A549 treated with DMSO at 1 μM for 4 hours (cell line): ENCODE data around the gene BSND. TPM values are rescaled to one million over a fixed set of nuclear protein-coding genes. Genes with fewer than 3 reads are reported as not detected.

ENCODE experiments used
- total RNA-seq: library from RNA; stranded (reverse); fragments of 200-300 nt; extraction: Qiagen RNA extraction; gene quantifications from 5 replicates; pipeline ENCODE4 v1.2.3, GENCODE V29; 2022; ENCODE audit warnings: low read depth

Gene BSND
- not detected in 5 replicates for total RNA-seq

DNA sequence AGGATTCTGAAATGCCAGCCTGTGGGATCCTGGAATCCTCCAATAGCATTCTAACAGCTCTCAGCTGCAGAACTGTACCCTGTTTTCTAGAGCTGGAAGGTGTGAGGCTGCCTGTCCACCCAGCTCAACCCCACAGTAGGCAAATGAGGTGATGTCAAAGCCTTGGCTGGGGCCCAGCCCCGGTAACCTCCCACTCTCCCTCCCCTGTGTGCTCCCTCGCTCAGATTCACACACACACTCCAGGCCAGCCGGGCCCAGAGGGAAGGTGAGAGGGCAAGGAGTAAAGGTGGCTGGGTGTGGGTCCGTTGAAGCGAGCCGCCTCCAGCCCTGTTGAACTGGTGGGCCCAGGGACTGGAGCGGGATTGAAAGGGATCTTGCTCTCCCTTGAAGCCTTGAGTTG is at the start of gene BSND:
TSS of gene BSND (plus strand) at position 257 of the 400 bp plus-strand sequence. CDS start 254 bp downstream, outside the sequence.

DNA sequence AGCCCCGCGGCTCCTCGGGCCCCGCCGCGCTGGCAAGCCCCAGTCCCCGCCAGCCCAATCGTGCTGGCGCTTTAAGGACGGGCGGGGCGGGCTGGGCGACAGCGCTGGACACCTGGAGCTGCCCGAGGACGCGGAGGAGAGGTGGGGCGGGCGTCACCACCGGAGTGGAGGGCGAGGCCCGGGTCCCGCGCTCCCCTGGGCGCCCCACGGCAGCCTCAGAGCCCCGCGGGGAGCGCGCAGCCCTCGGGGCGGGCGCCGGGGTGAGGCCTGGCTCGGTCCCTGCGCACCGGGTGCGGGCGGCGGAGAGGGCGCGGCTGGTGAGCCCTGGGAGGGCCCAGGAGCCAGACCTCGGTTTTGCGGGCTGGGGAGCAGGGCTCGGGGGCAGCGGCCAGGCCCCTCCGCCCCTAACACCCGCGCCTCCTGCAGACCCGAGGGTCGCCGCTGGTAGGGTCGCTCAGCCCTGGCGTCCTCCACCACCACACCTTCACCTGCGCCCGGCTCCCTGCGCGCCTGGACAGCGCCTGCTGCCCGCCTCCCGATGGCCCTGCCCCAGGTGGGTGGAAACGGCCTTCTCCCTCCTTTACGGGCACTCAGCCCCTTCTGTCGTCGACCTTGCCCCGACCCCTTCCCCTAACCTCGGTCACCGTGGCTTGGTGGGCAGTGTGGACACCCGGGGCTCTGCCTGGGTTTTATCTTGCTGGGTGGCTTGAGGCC is 18.0 kb upstream of the BSND start, which contains the start of gene TMEM61:
TSS of gene TMEM61 (plus strand) at position 101 of the 714 bp plus-strand sequence. CDS start at position 539, 438 bp downstream.

DNA sequence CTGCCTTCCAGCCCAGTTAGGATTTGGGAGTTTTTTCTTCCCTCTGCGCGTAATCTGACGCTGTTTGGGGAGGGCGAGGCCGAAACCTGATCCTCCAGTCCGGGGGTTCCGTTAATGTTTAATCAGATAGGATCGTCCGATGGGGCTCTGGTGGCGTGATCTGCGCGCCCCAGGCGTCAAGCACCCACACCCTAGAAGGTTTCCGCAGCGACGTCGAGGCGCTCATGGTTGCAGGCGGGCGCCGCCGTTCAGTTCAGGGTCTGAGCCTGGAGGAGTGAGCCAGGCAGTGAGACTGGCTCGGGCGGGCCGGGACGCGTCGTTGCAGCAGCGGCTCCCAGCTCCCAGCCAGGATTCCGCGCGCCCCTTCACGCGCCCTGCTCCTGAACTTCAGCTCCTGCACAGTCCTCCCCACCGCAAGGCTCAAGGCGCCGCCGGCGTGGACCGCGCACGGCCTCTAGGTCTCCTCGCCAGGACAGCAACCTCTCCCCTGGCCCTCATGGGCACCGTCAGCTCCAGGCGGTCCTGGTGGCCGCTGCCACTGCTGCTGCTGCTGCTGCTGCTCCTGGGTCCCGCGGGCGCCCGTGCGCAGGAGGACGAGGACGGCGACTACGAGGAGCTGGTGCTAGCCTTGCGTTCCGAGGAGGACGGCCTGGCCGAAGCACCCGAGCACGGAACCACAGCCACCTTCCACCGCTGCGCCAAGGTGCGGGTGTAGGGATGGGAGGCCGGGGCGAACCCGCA is 40.8 kb downstream of the BSND start, which contains the start of gene PCSK9:
TSS of gene PCSK9 (plus strand) at position 207 of the 741 bp plus-strand sequence. CDS start at position 497, 290 bp downstream.

Other genes starting within 250 kb of the BSND start
- gene PARS2, start 234.4 kb upstream of the BSND start, total RNA-seq, result 4.0 to 5.3 TPM (median 5.1 TPM) in 5 replicates
- gene TTC22, start 197.6 kb upstream of the BSND start, total RNA-seq, result not detected in 5 replicates
- 39.6 to 43.4 TPM (median 42.6 TPM) in 5 replicates for gene DHCR24, start 111.7 kb upstream of the BSND start, total RNA-seq
- gene TMEM61, start 18.3 kb upstream of the BSND start, total RNA-seq, result 0.34 to 0.50 TPM (median 0.40 TPM) in 3 of 5 replicates, not detected in the others
- gene PCSK9, start 40.6 kb downstream of the BSND start, total RNA-seq, result 3.8 to 4.6 TPM (median 4.1 TPM) in 5 replicates
- gene USP24, start 216.4 kb downstream of the BSND start, total RNA-seq, result 12.9 to 16.7 TPM (median 15.5 TPM) in 5 replicates